Gastroesophageal sphincter (tissue), 3 donors: ENCODE data around the gene RPL41.

Source experiments
- EP300 ChIP-seq: sonication (generic); formaldehyde crosslinking; IDR thresholded peaks from one replicate; pipeline ENCODE4 v1.6.1; 2017; ENCODE audit warnings: antibody characterized with exemption, mild to moderate bottlenecking
- POLR2A ChIP-seq, 2 donors: fragments of 450-650 bp; IDR thresholded peaks; one replicate each; pipeline ENCODE4 v1.6.1; 2017; ENCODE audit warnings: antibody characterized with exemption in 2 of 2, mild to moderate bottlenecking in 2 of 2, moderate library complexity in 1 of 2
- POLR2AphosphoS5 ChIP-seq: sonication (generic); formaldehyde crosslinking; IDR thresholded peaks from one replicate; pipeline ENCODE4 v1.6.1; 2017; ENCODE audit warnings: antibody characterized with exemption
- TF ChIP-seq, protein P1 (sequence below), 4 experiments: fragments of 200-600 bp in 2 of 4; fragments of 450-650 bp in 2 of 4; sonication (generic) in 1 of 4; IDR thresholded peaks; one replicate each; pipeline ENCODE4 v1.5.1; 2017 to 2019; ENCODE audit warnings: antibody characterized with exemption in 4 of 4, mild to moderate bottlenecking in 2 of 4, moderate library complexity in 2 of 4

DNA sequence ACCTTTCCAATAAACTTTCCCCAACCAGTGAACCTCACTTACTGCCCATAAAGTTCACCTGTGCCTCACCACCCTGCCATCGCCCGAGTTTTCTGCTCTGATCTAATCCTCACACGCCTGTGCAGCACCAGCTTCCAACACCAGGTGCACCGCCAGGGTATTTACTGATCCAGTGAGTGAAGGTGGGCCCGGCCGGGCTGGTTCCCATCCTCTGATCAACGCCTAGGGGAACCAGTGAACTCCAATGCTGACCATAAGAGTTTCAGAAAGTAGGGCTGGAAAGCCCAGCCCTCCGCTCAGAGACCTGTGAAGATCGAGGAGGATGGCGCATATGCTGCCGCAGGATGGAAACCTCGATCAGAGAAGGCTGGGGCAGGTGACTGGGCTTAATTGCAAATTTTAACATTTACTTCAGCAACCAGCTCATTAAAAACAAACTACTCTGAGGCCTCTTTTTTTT lies 35.3 kb downstream of the RPL41 start:
- TF ChIP-seq POLR2AphosphoS5 (no peak), POLR2A (IDR thresholded peaks at IDR 0.05) (no peak), EP300 (no peak)
- TF ChIP-seq, protein P1, sequence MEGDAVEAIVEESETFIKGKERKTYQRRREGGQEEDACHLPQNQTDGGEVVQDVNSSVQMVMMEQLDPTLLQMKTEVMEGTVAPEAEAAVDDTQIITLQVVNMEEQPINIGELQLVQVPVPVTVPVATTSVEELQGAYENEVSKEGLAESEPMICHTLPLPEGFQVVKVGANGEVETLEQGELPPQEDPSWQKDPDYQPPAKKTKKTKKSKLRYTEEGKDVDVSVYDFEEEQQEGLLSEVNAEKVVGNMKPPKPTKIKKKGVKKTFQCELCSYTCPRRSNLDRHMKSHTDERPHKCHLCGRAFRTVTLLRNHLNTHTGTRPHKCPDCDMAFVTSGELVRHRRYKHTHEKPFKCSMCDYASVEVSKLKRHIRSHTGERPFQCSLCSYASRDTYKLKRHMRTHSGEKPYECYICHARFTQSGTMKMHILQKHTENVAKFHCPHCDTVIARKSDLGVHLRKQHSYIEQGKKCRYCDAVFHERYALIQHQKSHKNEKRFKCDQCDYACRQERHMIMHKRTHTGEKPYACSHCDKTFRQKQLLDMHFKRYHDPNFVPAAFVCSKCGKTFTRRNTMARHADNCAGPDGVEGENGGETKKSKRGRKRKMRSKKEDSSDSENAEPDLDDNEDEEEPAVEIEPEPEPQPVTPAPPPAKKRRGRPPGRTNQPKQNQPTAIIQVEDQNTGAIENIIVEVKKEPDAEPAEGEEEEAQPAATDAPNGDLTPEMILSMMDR (IDR thresholded peaks at IDR 0.05), result peak in 2 of 4 experiments; percentile 34 to 54
